IPS DF 6.9 (cell line): ENCODE data around the gene JAZF1.
A peak's percentile ranks its signal among the peaks of the same experiment; 100 is the strongest.

ENCODE experiments used
- DNase-seq: peaks from one replicate; pipeline ENCODE4 v3.0.0-alpha.2; 2013; ENCODE audit warnings: low read depth, low spot score
- H3K27ac ChIP-seq: one replicate; pipeline ENCODE4 v1.5.1; 2013; ENCODE audit warnings: low read length, control low read depth
- H3K27me3 ChIP-seq: 2 replicates; pipeline ENCODE4 v1.6.1; 2013; ENCODE audit warnings: mild to moderate bottlenecking, low read length; ENCODE audit not compliant: control insufficient read depth, insufficient read depth
- H3K36me3 ChIP-seq: 2 replicates; pipeline ENCODE4 v1.6.1; 2013; ENCODE audit warnings: low read length; ENCODE audit not compliant: control insufficient read depth, insufficient read depth
- H3K4me1 ChIP-seq: 2 replicates; pipeline ENCODE4 v1.6.1; 2013; ENCODE audit warnings: low read length; ENCODE audit not compliant: control insufficient read depth, insufficient read depth
- H3K4me3 ChIP-seq: 2 replicates; pipeline ENCODE4 v1.5.1; 2013; ENCODE audit warnings: mild to moderate bottlenecking, low read length
- H3K9me3 ChIP-seq: 2 replicates; pipeline ENCODE4 v1.6.1; 2013; ENCODE audit warnings: low read length, inconsistent platforms; ENCODE audit not compliant: control insufficient read depth, insufficient read depth
- whole genome bisulfite sequencing: extraction: QIAGEN DNeasy Blood & Tissue Kit; methylation state at CpG from one replicate; pipeline ENCODE4 v1.1.7; 2013; ENCODE audit warnings: mixed read lengths, missing lambda C conversion rate; ENCODE audit not compliant: insufficient read length, insufficient coverage; 5-methylcytosine and 5-hydroxymethylcytosine counted together

The JAZF1 gene

GRCh38 chr7:28191751-28192150 is 11.2 kb upstream of the JAZF1 start:
- no peaks in the 10 kb centered on the region for H3K27me3 ChIP-seq
- DNase-seq, result no peak
- H3K4me1 ChIP-seq, result peaks cover 5% of the 10 kb centered on the region; the same call in 1 of the 2 replicates
- H3K9me3 ChIP-seq, result no peaks in the 10 kb centered on the region
- H3K27ac ChIP-seq, result no peak overlapping the region
- H3K36me3 ChIP-seq, result no peaks in the 10 kb centered on the region
- no peak overlapping the region for H3K4me3 ChIP-seq

DNA sequence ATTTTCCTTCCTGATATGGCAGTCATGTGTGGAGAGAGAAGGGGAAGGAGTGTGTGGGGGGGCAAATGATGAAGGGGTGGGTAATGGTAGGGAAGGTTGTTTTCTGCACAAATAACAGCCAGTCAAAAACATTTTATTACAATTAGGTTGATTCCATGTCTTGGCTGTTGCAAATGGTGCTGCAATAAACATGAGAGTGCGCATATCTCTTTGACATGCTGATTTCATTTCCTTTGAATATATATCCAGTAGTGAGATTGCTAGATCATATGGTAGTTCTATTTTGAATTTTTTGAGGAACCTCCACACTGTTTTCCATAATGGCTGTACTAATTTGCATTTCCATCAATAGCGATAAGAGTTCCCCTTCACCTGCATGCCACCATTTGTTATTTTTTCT is 10.6 kb upstream of the JAZF1 start:
- peaks cover 5% of the 10 kb centered on the region; the same call in 1 of the 2 replicates for H3K4me1 ChIP-seq

DNA sequence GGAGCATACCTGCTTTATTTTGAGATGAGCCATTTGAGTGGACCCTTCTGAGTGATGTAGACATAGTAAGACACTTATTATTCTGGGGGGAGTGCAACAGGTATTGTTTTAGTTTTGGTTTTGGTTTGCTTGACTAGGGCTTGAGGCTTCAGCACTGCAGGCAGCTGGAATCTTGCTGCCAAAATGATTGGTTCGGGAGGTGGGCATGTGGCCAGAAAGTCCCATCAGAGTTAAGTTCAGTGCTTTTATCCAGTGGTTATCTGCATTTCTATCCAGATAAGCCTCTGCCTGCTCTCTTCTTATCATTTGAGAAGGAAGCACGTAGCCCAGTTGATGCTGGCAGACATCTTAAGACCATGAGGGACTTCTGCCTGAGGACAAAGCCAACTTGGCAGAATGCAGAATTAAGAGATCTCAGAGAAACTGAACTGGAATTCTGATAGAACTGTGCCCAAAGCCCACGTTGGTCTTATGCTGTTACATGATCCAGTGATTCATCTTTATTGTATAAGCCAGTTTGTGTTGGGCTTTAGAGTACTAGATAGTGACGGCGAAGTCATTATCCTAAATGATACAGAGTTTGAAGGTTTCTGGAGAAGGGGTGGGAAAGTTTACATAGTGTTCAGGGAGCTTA is 9.6 kb upstream of the JAZF1 start:
- no peak for DNase-seq
- H3K27me3 ChIP-seq, result no peaks in the 10 kb centered on the region
- H3K36me3 ChIP-seq, result no peaks in the 10 kb centered on the region
- no peaks in the 10 kb centered on the region for H3K9me3 ChIP-seq
- H3K4me1 ChIP-seq, result peaks cover 5% of the 10 kb centered on the region; the same call in 1 of the 2 replicates
- WGBS, result no CpG with 5 or more reads among the region's 5 CpGs
- H3K27ac ChIP-seq, result no peak overlapping the region
- H3K4me3 ChIP-seq, result no peak overlapping the region

More for the DNA sequence above, 10.6 kb upstream of the JAZF1 start:
- Histone ChIP-seq H3K27ac (no peak overlapping the region), H3K9me3 (no peaks in the 10 kb centered on the region), H3K27me3 (no peaks in the 10 kb centered on the region), H3K36me3 (no peaks in the 10 kb centered on the region), H3K4me3 (no peak overlapping the region)
- no CpG with 5 or more reads among the region's 2 CpGs for WGBS
- DNase-seq, result no peak

DNA sequence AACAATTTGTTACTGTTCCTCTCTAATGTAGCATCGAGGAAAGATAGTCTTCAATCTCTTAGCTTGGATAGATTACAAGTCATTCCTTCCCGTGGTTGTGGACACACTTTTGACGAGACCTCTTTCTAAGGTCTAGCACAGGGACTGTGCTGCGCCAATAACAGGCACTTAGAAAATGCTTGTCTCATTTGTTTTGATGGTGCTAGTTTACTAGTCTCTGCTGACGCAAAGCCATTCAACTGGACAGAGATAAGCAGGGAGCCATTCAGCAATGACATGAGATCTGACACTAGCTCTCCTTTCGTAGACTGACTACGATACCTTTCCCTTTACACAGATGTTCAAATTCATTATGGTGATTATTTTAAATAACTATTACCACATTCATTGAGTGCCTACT is 6.4 kb upstream of the JAZF1 start:
- H3K9me3 ChIP-seq, result no peaks in the 10 kb centered on the region
- WGBS, result no CpG with 5 or more reads among the region's 7 CpGs
- DNase-seq, result no peak
- H3K27ac ChIP-seq, result no peak overlapping the region
- peaks cover 5% of the 10 kb centered on the region for H3K4me1 ChIP-seq
- no peaks in the 10 kb centered on the region for H3K27me3 ChIP-seq
- no peaks in the 10 kb centered on the region for H3K36me3 ChIP-seq
- no peak overlapping the region for H3K4me3 ChIP-seq

GRCh38 chr7:28183627-28184026 is 3.0 kb upstream of the JAZF1 start:
- no CpG with 5 or more reads among the region's 5 CpGs for WGBS
- no peak overlapping the region for H3K27ac ChIP-seq
- H3K4me1 ChIP-seq, result no peaks in the 10 kb centered on the region; the same call in 1 of the 2 replicates
- H3K27me3 ChIP-seq, result no peaks in the 10 kb centered on the region
- no peak for DNase-seq
- H3K4me3 ChIP-seq, result no peak overlapping the region
- H3K9me3 ChIP-seq, result no peaks in the 10 kb centered on the region
- no peaks in the 10 kb centered on the region for H3K36me3 ChIP-seq

- H3K27me3 ChIP-seq, result no peaks in the 10 kb centered on the region
- no CpG with 5 or more reads among the region's 2 CpGs for WGBS
- no peaks in the 10 kb centered on the region for H3K9me3 ChIP-seq
- H3K4me1 ChIP-seq, result no peaks in the 10 kb centered on the region; the same call in 1 of the 2 replicates
- no peaks in the 10 kb centered on the region for H3K36me3 ChIP-seq
- DNase-seq, result no peak
- H3K27ac ChIP-seq, result no peak overlapping the region
- no peak overlapping the region for H3K4me3 ChIP-seq
Observed at GRCh38 chr7:28182071-28182471, 1.5 kb upstream of the JAZF1 start.

DNA sequence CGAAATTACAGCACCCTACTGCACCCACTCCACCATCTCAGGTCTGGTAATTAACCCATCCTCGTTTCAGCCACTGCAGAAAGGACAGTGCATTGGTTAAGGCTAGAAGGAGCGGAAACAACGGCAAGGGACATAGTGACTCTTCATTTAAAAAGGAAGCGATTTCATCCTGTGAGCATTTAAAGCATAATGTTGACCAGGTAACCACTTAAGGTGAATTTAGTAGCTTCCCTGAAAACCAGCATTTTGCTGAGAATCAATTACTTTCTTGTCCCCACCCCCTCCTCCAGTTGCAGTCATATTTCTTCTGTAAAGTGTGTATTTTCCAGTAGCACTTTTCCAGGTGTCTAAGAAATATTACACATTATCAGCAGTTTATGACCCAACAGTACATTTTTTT is 821 bp upstream of the JAZF1 start:
- Histone ChIP-seq H3K27me3 (no peaks in the 10 kb centered on the region), H3K36me3 (no peaks in the 10 kb centered on the region), H3K4me3 (no peak overlapping the region), H3K4me1 (no peaks in the 10 kb centered on the region; the same call in 1 of the 2 replicates), H3K9me3 (no peaks in the 10 kb centered on the region), H3K27ac (no peak overlapping the region)
- no peak for DNase-seq
- no CpG with 5 or more reads among the region's 5 CpGs for WGBS

DNA sequence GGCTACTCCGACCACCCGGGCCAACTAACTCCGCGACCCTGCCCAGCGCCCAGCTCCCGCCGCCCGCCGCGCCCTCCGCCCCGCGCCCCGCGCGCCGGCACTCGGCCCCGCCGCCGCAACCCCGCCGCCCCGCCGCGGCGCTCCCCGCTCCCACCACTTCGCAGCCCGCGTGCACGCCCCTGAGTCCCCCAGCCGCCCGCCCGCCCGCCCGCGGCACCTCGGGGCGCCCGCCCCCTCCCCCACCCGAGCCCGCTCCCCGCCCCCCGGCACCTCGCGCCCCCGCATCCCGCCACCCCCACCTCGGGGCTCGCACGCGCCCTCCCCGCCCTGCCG is 598 bp downstream of the JAZF1 start:
- H3K27me3 ChIP-seq, result no peaks in the 10 kb centered on the region
- peak overlapping the region; percentile 96; the same call in 1 of the 2 replicates for H3K4me3 ChIP-seq
- H3K27ac ChIP-seq, result no peak overlapping the region
- peaks cover 2% of the 10 kb centered on the region for H3K4me1 ChIP-seq
- H3K36me3 ChIP-seq, result no peaks in the 10 kb centered on the region
- WGBS, result no CpG with 5 or more reads among the region's 55 CpGs
- DNase-seq, result no peak
- no peaks in the 10 kb centered on the region for H3K9me3 ChIP-seq

DNA sequence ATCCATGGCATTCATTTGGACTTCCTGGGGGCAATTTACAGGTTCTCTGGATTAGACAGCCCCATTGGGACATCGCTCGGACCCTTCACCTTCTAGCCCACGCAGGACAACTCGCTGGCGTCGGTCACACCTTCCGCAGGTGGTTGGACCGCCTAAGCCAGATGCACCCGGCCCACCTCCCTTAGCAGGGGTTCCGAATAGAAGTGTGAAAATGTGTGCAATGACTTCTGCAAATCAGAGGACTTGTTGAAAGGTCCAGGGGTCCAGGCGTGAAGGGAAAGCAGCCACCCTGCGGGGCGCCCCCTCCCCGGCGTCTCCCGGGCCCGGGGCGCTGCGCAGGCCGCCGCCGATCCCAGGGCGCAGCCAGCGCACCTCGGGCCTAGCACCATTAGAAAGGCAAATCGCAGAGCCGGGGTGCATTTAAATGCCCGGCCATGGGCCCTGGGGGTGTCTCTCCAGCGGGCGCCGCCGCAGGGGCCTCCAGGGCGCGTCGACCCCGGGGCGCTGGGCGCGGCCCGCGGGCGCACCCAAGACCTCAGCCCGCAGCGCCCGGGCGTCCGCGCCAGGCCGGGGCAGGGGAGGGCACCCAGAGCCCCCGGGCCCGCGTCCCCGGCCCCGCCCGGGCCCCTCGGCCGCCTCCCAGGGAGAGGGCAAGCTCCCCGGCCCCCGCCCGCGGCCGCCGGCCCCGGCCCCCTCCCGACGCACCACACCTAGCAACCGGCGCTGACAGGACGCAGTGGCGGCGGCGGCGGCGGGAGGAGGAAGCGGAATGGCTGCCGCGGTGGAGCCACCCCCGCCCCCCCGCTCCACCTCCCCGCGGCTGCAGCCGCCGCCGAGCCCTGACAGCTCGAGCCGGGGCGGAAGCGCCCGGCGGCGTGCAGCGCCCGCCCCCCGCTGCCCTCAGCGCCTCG is 1.2 kb downstream of the JAZF1 start:
- H3K4me3 ChIP-seq, result peak overlapping the region; percentile 96

GRCh38 chr7:28178599-28178998 is 2.0 kb downstream of the JAZF1 start:
- no peaks in the 10 kb centered on the region for H3K36me3 ChIP-seq
- H3K27me3 ChIP-seq, result no peaks in the 10 kb centered on the region
- peaks cover 2% of the 10 kb centered on the region; the same call in 1 of the 2 replicates for H3K4me1 ChIP-seq
- no peak overlapping the region for H3K27ac ChIP-seq
- DNase-seq, result no peak
- H3K4me3 ChIP-seq, result no peak overlapping the region
- H3K9me3 ChIP-seq, result no peaks in the 10 kb centered on the region
- WGBS, result no CpG with 5 or more reads among the region's 5 CpGs

More for the DNA sequence above, 1.2 kb downstream of the JAZF1 start:
- Histone ChIP-seq H3K9me3 (no peaks in the 10 kb centered on the region), H3K4me1 (peaks cover 2% of the 10 kb centered on the region; the same call in 1 of the 2 replicates), H3K27ac (no peak overlapping the region), H3K27me3 (no peaks in the 10 kb centered on the region), H3K36me3 (no peaks in the 10 kb centered on the region)
- DNase-seq, result no peak
- no CpG with 5 or more reads among the region's 96 CpGs for WGBS
